ENCODE results near the gene MRGPRF.

- TF ChIP-seq, protein P1, sequence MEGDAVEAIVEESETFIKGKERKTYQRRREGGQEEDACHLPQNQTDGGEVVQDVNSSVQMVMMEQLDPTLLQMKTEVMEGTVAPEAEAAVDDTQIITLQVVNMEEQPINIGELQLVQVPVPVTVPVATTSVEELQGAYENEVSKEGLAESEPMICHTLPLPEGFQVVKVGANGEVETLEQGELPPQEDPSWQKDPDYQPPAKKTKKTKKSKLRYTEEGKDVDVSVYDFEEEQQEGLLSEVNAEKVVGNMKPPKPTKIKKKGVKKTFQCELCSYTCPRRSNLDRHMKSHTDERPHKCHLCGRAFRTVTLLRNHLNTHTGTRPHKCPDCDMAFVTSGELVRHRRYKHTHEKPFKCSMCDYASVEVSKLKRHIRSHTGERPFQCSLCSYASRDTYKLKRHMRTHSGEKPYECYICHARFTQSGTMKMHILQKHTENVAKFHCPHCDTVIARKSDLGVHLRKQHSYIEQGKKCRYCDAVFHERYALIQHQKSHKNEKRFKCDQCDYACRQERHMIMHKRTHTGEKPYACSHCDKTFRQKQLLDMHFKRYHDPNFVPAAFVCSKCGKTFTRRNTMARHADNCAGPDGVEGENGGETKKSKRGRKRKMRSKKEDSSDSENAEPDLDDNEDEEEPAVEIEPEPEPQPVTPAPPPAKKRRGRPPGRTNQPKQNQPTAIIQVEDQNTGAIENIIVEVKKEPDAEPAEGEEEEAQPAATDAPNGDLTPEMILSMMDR (IDR thresholded peaks at IDR 0.05) = no peak
- TF ChIP-seq POLR2AphosphoS5 (IDR thresholded peaks at IDR 0.05) (no peak), POLR2A (IDR thresholded peaks at IDR 0.05) (no peak), EP300 (IDR thresholded peaks at IDR 0.05) (no peak)
Measured at GRCh38 chr11:69035946-69036340, 22.9 kb upstream of the MRGPRF start.
